GM21619 (cell line): ENCODE data around the gene STARD7.

ENCODE experiments used
- ATAC-seq: cut with Tn5 transposase; IDR thresholded peaks from one replicate; pipeline ENCODE4 v1.9.1; 2021; ENCODE audit not compliant: unreplicated experiment

STARD7 gene

GRCh38 chr2:96198921-96199320, 9.7 kb downstream of the STARD7 start:
- no peak for ATAC-seq

- ATAC-seq: no peak
Observed at GRCh38 chr2:96197546-96198255, 10.9 kb downstream of the STARD7 start.

- no peak for ATAC-seq
Observed at GRCh38 chr2:96195410-96196066, 13.1 kb downstream of the STARD7 start.

DNA sequence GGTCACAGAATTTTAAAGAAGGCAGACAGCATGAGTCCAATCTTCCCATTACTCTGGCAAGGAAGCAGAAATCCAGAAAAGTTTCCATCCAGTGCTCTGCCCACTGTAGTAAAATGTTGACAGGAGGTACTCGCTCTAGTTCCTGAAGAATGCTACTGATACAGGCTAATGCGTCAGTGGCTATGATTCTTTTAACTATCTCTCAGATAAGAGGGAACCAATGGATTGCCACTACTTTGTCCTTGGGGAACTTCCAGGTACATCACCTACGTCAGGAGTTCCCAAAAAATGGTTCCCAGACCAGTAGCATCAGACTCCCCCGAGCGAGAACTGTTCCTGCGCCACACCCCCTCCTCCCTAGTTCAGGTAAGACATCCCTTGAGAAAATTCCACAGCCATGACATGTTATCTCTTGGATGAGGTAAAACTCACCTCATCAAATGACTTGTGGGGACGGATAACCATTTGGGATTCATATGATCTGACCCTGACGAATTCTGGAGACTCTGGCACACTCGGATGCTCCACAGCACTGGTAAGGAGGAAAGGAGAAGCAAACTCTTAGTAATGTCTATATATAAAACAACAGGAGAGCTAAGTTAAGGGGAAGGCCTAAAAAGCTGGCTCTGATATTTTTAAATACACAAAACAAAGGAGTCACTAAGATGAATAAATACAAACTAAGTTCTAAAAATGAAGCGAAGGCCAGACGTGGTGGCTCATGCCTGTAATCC, 16.5 kb downstream of the STARD7 start:
- no peak for ATAC-seq

DNA sequence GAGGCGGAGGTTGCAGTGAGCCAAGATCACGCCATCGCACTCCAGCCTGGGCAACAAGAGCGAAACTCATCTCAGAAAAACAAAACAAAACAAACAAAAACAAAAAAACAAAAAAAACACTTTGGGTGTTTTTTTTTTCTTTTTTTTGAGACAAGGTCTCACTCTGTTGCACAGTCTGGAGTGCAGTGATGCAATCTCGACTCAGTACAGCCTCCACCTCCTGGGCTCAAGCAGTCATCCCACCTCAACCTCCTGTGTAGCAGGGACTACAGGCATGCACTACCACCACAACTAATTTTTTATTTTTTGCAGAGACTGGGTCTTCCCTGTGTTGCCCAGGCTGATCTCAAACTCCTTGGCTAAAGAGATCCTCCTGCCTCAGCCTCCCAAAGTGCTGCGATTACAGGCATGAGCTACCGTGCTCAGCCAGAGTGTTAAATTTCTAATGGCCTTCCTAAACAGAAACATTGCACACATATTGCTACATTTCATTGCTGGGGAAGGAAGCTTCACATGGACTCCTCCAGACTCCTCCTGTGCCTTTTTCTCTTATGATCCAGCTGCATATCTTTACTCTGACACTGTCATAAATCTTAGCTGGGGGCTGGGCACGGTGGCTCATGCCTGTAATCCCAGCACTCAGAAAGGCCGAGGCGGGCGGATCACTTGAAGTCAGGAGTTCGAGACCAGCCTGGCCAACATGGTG, 19.7 kb downstream of the STARD7 start:
- ATAC-seq: no peak

DNA sequence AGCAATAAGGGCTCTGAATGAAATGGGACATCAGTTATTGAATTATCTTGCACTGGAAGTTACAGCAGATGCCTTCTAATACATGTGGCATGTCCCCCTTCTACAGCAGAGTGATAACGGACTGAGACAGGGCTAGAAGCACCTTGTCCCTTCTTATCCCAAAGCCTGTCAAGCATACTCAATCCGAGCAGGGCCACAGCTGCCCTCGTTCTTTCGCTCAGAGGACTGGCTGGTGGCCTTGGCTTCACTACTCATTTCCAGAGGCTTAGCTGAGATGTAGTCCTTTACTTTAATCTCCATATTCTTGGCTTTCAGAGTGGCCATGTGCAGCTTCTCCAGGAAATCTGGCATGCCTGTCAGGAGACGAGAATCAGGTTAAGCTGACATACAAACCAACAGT, 22.1 kb downstream of the STARD7 start:
- ATAC-seq: no peak

GRCh38 chr2:96185516-96185915, 23.1 kb downstream of the STARD7 start:
- ATAC-seq: no peak

DNA sequence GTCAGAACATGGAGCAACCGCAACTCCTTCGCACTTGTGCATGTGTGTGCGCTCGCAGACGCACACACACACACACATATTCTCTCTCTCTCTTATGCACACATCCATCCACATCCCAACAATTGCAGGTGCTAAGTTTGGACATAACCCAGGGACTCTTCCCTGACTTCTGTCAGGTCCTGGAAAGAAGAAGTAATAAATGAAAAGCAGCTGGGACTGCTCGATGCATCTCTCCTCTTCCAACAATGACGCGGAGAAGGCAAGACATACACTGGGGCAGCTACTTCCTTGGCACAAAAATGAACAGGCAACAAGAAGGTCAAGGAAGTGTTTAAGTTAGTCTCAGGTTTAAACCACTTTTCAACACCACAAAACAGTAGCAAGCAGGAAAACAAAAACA, 23.6 kb downstream of the STARD7 start:
- no peak for ATAC-seq

GRCh38 chr2:96184188-96184587, 24.4 kb downstream of the STARD7 start:
- ATAC-seq: no peak

DNA sequence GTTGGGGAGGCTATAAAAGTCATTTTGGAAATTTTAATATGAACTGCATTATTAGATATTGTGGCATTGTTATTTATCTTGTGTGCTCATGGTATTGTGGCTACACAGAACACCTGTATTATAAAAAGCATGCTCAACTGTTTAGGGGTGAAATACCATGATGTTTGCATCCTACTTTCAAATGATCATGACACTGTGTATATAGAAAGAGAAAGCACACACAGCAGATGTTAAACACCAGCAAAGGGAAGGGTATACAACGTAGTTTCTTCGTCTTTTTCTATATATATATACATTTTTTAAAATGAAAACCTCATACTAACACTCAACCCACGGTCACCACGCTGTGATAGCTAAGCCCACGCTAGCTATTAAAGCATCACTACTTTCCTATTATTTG, 27.1 kb downstream of the STARD7 start:
- no peak for ATAC-seq

GRCh38 chr2:96180521-96180920, 28.1 kb downstream of the STARD7 start:
- no peak for ATAC-seq

DNA sequence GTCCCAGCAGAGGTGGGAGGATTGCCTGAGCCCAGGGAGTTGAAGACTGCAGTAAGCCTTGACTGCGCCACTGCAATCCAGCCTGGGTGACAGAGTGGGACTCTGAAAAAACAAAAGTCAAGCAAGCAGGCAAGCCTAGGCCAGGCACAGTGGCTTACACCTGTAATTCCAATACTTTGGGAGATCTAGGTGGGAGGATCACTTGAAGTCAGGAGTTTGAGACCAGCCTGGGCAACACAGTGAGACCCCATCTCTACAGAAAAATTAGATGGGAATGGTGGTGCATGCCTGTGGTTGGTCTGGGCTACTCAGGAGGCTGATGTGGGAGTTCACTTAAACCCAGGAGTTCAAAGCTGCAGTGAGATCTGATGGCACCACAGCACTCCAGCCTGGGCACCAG, 28.6 kb downstream of the STARD7 start:
- no peak for ATAC-seq

DNA sequence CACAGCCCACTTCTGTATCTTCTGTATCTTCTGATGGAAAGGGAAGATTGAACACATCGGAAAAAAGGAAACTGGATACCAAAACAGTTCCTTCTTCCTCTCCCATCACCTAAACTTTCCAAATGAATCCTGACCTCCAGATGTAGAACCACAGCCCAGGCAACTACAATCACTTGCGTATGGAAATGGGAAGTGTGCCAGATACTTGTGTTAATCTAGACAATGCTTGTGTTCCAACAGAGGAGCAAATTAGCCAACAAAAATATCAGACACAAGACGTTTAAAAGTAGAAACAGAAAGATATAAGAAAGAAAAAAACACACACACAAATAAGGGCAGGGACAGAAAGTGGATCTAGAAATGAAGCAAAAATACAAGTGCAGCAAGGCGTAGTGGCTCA, 32.0 kb downstream of the STARD7 start:
- no peak for ATAC-seq

DNA sequence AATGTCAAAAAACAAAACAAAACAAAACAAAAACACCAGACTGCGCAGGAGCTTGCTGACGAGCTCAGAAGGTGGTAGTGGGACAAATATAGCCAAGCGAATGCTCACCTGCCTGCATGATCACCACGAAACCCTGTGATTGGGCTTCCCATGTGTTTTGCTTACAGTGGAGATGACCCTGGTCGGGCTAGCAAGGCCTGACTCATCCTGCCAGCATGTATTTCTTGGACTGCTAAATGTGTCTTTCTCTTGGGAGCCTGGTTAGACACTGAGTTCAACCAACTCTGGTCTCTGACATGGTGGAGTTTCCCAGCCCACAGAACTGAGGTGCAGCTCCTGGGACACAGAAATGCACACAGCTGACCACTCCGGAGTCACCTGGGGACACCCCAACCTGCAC, 32.7 kb downstream of the STARD7 start:
- ATAC-seq: no peak

GRCh38 chr2:96174251-96175144, 34.1 kb downstream of the STARD7 start:
- no peak for ATAC-seq

GRCh38 chr2:96171831-96172230, 36.8 kb downstream of the STARD7 start:
- no peak for ATAC-seq

GRCh38 chr2:96170626-96171025, 38.0 kb downstream of the STARD7 start:
- ATAC-seq: no peak

DNA sequence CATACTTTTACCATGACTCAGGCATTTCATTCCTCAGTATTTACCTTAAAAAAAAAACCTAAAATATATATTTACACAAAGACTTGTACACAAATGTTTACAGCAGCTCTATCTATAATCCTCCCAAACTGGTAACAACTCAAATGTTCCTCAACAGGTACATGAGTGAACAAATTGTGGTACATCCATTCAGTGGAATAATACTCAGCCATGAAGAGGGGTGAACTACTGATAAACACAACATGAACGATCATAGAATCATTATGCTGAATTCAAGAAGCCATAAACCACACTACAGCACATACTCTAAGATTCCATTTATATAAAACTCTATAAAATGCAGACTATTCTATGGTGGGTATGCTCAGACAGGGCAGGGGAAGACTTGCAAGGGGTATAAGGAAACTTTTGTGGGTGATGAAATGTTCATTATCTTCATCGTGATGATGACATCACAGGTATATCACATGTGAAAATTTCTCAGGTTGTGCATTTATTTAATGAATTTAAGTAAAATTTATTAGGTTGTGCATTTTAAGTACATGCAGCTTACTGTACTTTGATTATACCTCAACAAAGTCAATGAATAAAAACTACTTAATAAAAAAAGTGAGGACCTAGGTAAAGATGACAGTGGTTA, 38.6 kb downstream of the STARD7 start:
- ATAC-seq: no peak

- ATAC-seq: no peak
Observed at GRCh38 chr2:96167407-96168013, 41.1 kb downstream of the STARD7 start.
